ENCODE results near the gene SIGLEC12.

The SIGLEC12 gene

GRCh38 chr19:51501594-51502263 lies at the start of gene SIGLEC12:
SIGLEC12 (minus strand) TSS chr19:51501800; CDS start chr19:51501733, 67 bp downstream.
- DNase-seq: peak; percentile 75 to 81

GRCh38 chr19:51550848-51551672 lies 49.5 kb upstream of the SIGLEC12 start:
- DNase-seq: no peak

- no peak for DNase-seq
These were observed 48.1 kb upstream of the SIGLEC12 start for GRCh38 chr19:51549533-51550324.

- no peak for DNase-seq
These were observed 47.3 kb upstream of the SIGLEC12 start for GRCh38 chr19:51548891-51549305.

- no peak for DNase-seq
These were observed 46.6 kb upstream of the SIGLEC12 start for GRCh38 chr19:51548213-51548651.

GRCh38 chr19:51547397-51548212 lies 46.0 kb upstream of the SIGLEC12 start:
- DNase-seq: no peak

- DNase-seq: peak; percentile 94 to 97
These were observed 45.2 kb upstream of the SIGLEC12 start for GRCh38 chr19:51546650-51547396.

GRCh38 chr19:51546107-51546649 lies 44.6 kb upstream of the SIGLEC12 start:
- no peak for DNase-seq

- DNase-seq: no peak
These were observed 42.4 kb upstream of the SIGLEC12 start for GRCh38 chr19:51544038-51544437.

- DNase-seq: no peak
These were observed 41.1 kb upstream of the SIGLEC12 start for GRCh38 chr19:51542699-51543098.

- no peak for DNase-seq
These were observed 40.1 kb upstream of the SIGLEC12 start for GRCh38 chr19:51541458-51542357.

- DNase-seq: no peak
These were observed 38.3 kb upstream of the SIGLEC12 start for GRCh38 chr19:51539821-51540366.

GRCh38 chr19:51535535-51535934 lies 33.9 kb upstream of the SIGLEC12 start:
- no peak for DNase-seq

- DNase-seq: peak; percentile 93 to 95
These were observed 30.0 kb upstream of the SIGLEC12 start, which contains the start of gene SIGLEC6 for GRCh38 chr19:51531349-51532315. SIGLEC6 (minus strand) TSS chr19:51531670; CDS start chr19:51531648, 22 bp downstream.

GRCh38 chr19:51530616-51531015 lies 29.0 kb upstream of the SIGLEC12 start:
- DNase-seq: no peak

- no peak for DNase-seq
These were observed 27.7 kb upstream of the SIGLEC12 start for GRCh38 chr19:51529301-51529700.

- no peak for DNase-seq
These were observed 24.1 kb upstream of the SIGLEC12 start for GRCh38 chr19:51525651-51526050.

- DNase-seq: no peak
These were observed 23.2 kb upstream of the SIGLEC12 start for GRCh38 chr19:51524666-51525264.
